C4-2B (cell line): ENCODE data around the gene BLOC1S5.

Experiments
- H3K27ac ChIP-seq: fragments of 450-650 bp; 2 replicates; pipeline ENCODE4 v1.5.1; 2017
- ZFX ChIP-seq: fragments of 450-650 bp; IDR thresholded peaks from 2 replicates; pipeline ENCODE4 v1.6.1; 2017
- TF ChIP-seq, protein P1 (sequence below): fragments of 450-650 bp; conservative IDR thresholded peaks from 2 replicates; pipeline ENCODE4 v1.5.1; 2017; ENCODE audit warnings: mild to moderate bottlenecking

BLOC1S5 gene

DNA sequence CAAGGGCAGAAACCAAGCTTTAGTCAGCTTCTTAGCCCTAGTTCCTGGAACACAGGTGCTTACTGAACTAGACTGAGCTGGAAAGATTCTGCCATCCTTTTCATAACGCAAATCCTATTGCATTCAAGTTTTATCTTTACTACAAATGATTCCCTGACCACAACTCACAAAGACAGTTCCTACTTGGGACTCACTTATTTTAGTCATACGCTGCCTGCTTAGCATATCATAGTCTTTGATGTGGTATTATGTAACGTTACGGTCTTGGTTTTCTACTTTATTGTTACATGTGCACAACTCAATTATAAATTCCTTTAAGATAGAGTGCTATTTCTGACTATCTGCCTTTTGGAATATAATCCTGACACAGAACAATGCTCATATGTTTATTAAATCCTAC, 59.1 kb downstream of the BLOC1S5 start:
- TF ChIP-seq ZFX: no peak
- TF ChIP-seq, protein P1, sequence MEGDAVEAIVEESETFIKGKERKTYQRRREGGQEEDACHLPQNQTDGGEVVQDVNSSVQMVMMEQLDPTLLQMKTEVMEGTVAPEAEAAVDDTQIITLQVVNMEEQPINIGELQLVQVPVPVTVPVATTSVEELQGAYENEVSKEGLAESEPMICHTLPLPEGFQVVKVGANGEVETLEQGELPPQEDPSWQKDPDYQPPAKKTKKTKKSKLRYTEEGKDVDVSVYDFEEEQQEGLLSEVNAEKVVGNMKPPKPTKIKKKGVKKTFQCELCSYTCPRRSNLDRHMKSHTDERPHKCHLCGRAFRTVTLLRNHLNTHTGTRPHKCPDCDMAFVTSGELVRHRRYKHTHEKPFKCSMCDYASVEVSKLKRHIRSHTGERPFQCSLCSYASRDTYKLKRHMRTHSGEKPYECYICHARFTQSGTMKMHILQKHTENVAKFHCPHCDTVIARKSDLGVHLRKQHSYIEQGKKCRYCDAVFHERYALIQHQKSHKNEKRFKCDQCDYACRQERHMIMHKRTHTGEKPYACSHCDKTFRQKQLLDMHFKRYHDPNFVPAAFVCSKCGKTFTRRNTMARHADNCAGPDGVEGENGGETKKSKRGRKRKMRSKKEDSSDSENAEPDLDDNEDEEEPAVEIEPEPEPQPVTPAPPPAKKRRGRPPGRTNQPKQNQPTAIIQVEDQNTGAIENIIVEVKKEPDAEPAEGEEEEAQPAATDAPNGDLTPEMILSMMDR: no peak
- H3K27ac ChIP-seq: no peak overlapping the region

DNA sequence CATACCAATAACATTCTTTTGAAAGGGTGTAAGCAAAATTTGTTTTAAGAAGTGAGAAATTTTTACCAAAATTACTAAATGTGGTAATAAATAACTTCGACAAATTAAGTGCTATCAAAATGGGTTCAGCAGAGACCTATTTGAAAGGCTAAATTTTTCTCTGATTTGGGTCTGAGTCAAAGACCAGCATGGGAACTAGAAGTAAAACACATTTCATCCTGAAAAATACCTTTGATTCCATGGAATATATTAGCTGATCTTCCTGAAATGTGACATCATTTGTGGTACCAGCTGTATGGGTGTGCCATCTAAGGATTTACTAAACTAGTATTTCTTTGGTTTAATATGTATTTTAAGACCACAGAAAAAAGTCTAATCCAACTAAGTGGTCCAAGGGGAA, 63.6 kb downstream of the BLOC1S5 start:
- H3K27ac ChIP-seq: no peak overlapping the region
- TF ChIP-seq, protein P1: no peak
- TF ChIP-seq ZFX: no peak

DNA sequence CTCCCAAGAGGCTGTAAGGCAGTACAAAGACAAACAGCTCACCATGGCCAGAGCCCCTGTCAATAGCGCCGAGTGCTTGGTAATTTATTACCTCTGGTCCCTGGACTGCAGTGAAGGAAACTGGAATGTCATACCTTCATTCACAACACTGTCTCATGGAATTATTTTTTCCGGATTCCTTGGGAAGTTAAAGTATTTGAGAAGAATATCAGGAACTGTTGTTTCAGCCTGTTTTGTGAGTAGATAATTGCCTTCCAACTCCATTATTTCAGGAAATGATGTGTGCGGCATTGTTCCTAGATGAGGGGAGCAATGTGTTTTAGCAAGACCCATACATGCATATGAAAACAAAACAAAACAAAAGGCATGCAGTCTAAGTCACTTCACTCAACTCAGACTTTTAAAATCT, 64.0 kb downstream of the BLOC1S5 start:
- TF ChIP-seq ZFX: no peak
- TF ChIP-seq, protein P1: no peak
- no peak overlapping the region for H3K27ac ChIP-seq

DNA sequence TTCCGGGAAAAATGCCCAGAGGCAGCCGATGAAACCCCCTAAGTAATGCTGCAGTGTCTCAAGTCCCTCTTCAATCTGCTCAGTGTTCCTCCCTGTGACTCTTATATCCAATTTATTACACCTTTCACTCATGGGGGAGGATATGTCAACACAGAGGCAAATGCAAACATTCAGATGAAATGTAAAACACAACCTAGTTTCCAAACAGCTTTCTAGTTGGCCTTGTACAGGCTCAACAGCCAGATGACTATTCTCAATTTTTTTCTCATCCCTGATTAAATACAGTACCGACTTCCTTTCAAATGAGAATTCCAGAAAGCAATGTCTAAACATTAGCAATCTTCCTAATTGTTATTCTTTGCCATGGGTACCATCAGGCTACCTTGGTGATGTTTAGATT, 65.0 kb downstream of the BLOC1S5 start:
- TF ChIP-seq, protein P1: no peak
- TF ChIP-seq ZFX: no peak
- no peak overlapping the region for H3K27ac ChIP-seq

DNA sequence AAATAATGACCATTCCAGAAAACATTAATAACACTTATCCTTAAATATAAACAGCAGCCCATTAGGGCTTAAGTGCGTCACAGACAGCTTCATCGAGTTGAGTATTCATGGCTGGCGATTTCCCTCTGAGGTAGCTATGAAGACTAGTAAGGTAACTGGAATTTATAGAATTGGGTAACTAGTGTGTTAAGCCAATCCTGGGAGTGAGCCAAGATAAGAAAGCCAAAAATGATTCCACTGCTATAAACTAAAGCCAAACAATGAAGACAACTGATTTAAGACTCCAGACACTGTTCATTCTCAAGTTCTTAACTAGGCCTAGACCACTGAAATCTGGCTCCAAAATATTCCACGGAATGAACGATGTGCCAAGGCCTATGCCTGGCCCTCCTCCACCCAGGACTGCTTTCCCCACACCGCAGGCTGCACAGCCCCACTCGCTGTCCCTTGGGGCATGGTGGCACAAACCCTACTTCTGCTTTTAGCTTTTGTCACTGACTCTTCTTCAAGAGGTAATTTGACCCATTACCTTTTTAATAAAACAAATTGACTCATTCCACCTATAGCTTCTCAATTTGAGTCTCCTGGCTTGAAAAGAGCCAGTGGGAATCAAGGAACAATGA, 66.0 kb downstream of the BLOC1S5 start:
- H3K27ac ChIP-seq: no peak overlapping the region
- TF ChIP-seq, protein P1: no peak
- TF ChIP-seq ZFX: no peak

DNA sequence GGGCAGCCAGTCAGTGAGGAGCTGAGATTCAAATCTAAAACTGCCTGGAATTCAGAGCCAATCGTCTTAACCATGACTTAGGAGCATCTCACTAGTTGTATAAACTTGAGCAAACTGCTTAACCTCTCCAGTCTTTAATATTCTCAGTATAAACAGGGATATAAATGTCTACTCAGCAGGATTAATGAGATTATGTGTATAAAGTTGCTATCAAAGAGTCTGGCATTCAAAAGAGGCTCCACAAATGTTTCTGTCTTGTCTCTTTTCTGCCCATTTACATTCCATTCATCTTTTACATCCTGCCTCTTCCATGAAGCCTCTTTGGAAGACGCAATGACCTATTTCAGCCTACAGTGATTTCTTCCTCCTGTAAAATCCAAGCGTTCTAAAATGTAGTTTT, 66.9 kb downstream of the BLOC1S5 start:
- no peak overlapping the region for H3K27ac ChIP-seq
- TF ChIP-seq, protein P1: no peak
- TF ChIP-seq ZFX: no peak

DNA sequence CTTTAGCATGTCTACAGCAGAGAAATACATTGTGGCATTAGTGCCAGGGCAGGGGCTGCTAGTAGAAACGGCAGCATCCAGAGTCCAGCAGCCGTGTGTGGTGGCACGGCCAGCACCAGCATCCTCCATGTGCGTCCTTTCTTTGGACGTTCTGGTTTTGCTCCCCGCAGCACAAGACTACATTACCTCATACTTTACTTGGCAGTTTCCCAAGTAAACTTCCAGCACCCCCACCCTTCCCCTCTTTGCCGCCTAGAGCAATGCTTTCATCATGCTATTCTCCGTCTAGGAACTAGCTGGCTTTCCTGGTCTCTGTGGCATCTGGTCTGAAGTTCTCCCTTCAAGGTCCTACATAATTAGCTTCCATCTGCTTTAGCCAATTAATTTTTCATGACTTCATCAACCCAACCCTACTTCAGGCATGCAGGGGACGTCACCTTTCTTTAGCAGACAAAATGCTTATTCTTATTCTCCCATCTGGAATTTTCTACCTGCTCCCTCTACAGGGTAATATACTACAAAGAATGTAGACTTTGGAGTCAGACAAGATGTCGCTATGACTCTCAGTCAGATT, 67.6 kb downstream of the BLOC1S5 start:
- no peak overlapping the region for H3K27ac ChIP-seq
- TF ChIP-seq ZFX: no peak
- TF ChIP-seq, protein P1: no peak
